HL-60 (cell line): ENCODE results near the gene LHX2.

ENCODE experiments used
- POLR2AphosphoS5 ChIP-seq: IDR thresholded peaks from 2 replicates; pipeline ENCODE4 v1.6.1; 2012; ENCODE audit warnings: low read depth
- TF ChIP-seq, protein P1 (sequence below): IDR thresholded peaks from one replicate; pipeline ENCODE4 v1.5.1; 2011; ENCODE audit warnings: low read length, control low read depth, inconsistent platforms; ENCODE audit not compliant: insufficient read depth

DNA sequence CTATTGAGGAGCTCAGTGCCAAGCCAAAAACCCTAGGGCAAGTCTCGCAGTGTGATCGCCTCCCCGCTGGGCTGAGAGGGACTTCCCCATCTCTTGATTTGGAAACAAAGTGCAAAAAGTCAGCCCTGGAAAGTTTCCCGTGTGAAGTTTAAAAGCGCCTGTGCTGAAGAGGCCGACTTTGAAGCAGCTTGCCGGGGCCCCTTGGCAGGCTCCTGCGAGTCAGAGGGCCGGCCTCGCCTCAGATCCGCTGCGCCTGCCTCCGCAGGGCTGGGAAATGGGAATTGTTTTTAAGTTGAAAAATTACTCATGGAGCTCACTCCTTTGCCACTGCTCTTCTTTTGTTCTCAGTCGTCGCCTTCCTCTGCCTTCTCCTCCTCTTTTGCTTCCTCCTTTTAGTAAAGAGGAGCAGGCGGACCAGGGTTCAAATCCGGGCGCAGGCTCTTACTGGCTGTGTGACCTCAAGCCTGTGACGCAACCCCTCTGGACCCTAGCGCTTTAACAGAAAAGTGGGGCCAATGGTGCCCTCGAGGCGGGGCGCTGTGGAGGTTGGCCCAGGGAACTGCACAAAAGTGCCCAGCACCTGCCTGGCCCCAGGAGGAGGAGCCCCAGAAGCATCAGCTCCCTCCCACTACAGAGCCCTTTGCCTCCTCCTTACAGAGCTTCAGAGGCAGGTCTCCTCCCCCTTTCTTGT lies 14.7 kb upstream of the LHX2 start:
- TF ChIP-seq, protein P1, sequence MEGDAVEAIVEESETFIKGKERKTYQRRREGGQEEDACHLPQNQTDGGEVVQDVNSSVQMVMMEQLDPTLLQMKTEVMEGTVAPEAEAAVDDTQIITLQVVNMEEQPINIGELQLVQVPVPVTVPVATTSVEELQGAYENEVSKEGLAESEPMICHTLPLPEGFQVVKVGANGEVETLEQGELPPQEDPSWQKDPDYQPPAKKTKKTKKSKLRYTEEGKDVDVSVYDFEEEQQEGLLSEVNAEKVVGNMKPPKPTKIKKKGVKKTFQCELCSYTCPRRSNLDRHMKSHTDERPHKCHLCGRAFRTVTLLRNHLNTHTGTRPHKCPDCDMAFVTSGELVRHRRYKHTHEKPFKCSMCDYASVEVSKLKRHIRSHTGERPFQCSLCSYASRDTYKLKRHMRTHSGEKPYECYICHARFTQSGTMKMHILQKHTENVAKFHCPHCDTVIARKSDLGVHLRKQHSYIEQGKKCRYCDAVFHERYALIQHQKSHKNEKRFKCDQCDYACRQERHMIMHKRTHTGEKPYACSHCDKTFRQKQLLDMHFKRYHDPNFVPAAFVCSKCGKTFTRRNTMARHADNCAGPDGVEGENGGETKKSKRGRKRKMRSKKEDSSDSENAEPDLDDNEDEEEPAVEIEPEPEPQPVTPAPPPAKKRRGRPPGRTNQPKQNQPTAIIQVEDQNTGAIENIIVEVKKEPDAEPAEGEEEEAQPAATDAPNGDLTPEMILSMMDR = no peak
- no peak for TF ChIP-seq POLR2AphosphoS5
